K562 (cell line): ENCODE measurements around the gene ELMO1. TPM values are rescaled to one million over a fixed set of nuclear protein-coding genes. Genes with fewer than 3 reads are reported as not detected.

Source experiments
- ATAC-seq: fragments of 200-7000 bp; cut with Tn5 transposase; 3 replicates; pipeline ENCODE4 v1.9.1; 2020; ENCODE audit warnings: moderate library complexity
- BruUV-seq: library from RNA; stranded (reverse); fragments of 400-500 nt; replicated peaks from 2 replicates; lab custom pipeline; 2021; lab: Mats Ljungman, UMichigan
- CTCF ChIA-PET: fragments of 300-600 bp; formaldehyde crosslinking; extraction: SDS; loops from one replicate; lab custom pipeline; 2021; ENCODE audit warnings: low intra/inter-chr PET ratio; lab: Yijun Ruan, JAX
- POLR2A ChIA-PET: fragments of 300-600, 350-650 bp; sonication (Branson Sonifier 250); formaldehyde crosslinking; extraction: SDS; loops from one replicate; lab custom pipeline; 2021; ENCODE audit warnings: antibody characterized with exemption, inconsistent platforms; lab: Yijun Ruan, JAX
- DNase-seq, 4 experiments: peaks; one replicate each; pipeline versions ENCODE4 v3.0.0 to v3.0.0-alpha.2; 2011 to 2018; ENCODE audit warnings: low spot score in 3 of 4, mixed read lengths in 3 of 4; ENCODE audit errors: extremely low read depth in 1 of 4
- FAIRE-seq: peaks from 2 replicates; lab custom pipeline; 2011; peaks lifted over from hg19 to GRCh38; lab: Jason Lieb, UNC
- H2AFZ ChIP-seq: 2 replicates; pipeline ENCODE4 v1.6.0; 2011; ENCODE audit warnings: low read depth, low read length, control low read depth, inconsistent platforms
- H3K27ac ChIP-seq: fragments of 200-600 bp; 3 replicates; pipeline ENCODE4 v1.8.0; 2011; ENCODE audit warnings: low read depth, mild to moderate bottlenecking, control low read depth, inconsistent platforms, low read length, moderate library complexity, mixed read lengths; ENCODE audit errors: extremely low read depth
- H3K27me3 ChIP-seq, 2 experiments: fragments of 300-600 bp in 1 of 2; 2 replicates in 1 of 2; 3 replicates in 1 of 2; pipeline versions ENCODE4 v1.6.0 to v1.8.0; 2011; ENCODE audit warnings: inconsistent platforms in 2 of 2, low read length in 2 of 2, mild to moderate bottlenecking in 1 of 2, mixed read lengths in 1 of 2, moderate library complexity in 1 of 2; ENCODE audit not compliant: control insufficient read depth in 2 of 2, insufficient read depth in 2 of 2
- H3K36me3 ChIP-seq: fragments of 300-600 bp; 3 replicates; pipeline ENCODE4 v1.8.0; 2011; ENCODE audit warnings: mild to moderate bottlenecking, low read length, inconsistent platforms; ENCODE audit not compliant: control insufficient read depth, insufficient read depth
- H3K4me1 ChIP-seq, 2 experiments: fragments of 200-600 bp in 1 of 2; replicated peaks in 1 of 2; 2 replicates in 1 of 2; 3 replicates in 1 of 2; pipeline versions ENCODE4 v1.5.1 to v1.8.0; 2011; ENCODE audit warnings: inconsistent platforms in 2 of 2, low read length in 2 of 2, mild to moderate bottlenecking in 1 of 2, mixed read lengths in 1 of 2, moderate library complexity in 1 of 2; ENCODE audit not compliant: control insufficient read depth in 2 of 2, insufficient read depth in 2 of 2
- H3K4me2 ChIP-seq: 2 replicates; pipeline ENCODE4 v1.6.1; 2011; ENCODE audit warnings: low read length, control low read depth, inconsistent platforms, mixed read lengths; ENCODE audit not compliant: insufficient read depth
- H3K4me3 ChIP-seq: fragments of 200-600 bp; sonication (generic), shearing (Covaris generic); 2 replicates; pipeline ENCODE4 v1.5.1; 2016; ENCODE audit warnings: control low read depth, inconsistent platforms
- H3K79me2 ChIP-seq: fragments of 200-600 bp; 3 replicates; pipeline ENCODE4 v1.8.0; 2011; ENCODE audit warnings: low read length, inconsistent platforms; ENCODE audit not compliant: control insufficient read depth, insufficient read depth
- H3K9ac ChIP-seq, 2 experiments: 2 replicates each; pipeline versions ENCODE4 v1.6.0 to v1.6.1; 2011; ENCODE audit warnings: low read depth in 2 of 2, low read length in 2 of 2, control low read depth in 1 of 2, inconsistent platforms in 1 of 2, mild to moderate bottlenecking in 1 of 2, mixed read lengths in 1 of 2; ENCODE audit not compliant: insufficient read depth in 1 of 2
- H3K9me1 ChIP-seq: one replicate; pipeline ENCODE4 v1.6.0; 2011; ENCODE audit warnings: inconsistent platforms, mild to moderate bottlenecking, low read length, moderate library complexity; ENCODE audit not compliant: control insufficient read depth, insufficient read depth
- H3K9me3 ChIP-seq: replicated peaks from 2 replicates; pipeline ENCODE4 v1.5.1; 2011; ENCODE audit warnings: low read depth, low read length, inconsistent platforms; ENCODE audit not compliant: control insufficient read depth, insufficient read depth
- H4K20me1 ChIP-seq: replicated peaks from 2 replicates; pipeline ENCODE4 v1.6.1; 2011; ENCODE audit warnings: low read length, inconsistent platforms, mixed read lengths; ENCODE audit not compliant: control insufficient read depth, insufficient read depth
- FOSL1 ChIP-seq: fragments of 200-800 bp; sonication (Bioruptor generic); conservative IDR thresholded peaks from 2 replicates; pipeline ENCODE4 v1.6.1; 2016; ENCODE audit warnings: missing genetic modification characterization, missing compliant biosample characterization
- JUND ChIP-seq, 2 experiments: IDR thresholded peaks; 2 replicates in 1 of 2; 3 replicates in 1 of 2; pipeline ENCODE4 v1.6.1; 2011; ENCODE audit warnings: borderline replicate concordance in 2 of 2, low read depth in 2 of 2, low read length in 2 of 2, improper control_type of control experiment in 1 of 2, missing biosample characterization in 1 of 2, missing genetic modification characterization in 1 of 2, missing genetic modification reagents in 1 of 2
- NCOA2 ChIP-seq, 2 experiments: fragments of 450-650 bp; IDR thresholded peaks; 2 replicates each; pipeline ENCODE4 v1.6.1; 2018; ENCODE audit warnings: mild to moderate bottlenecking in 2 of 2, moderate library complexity in 1 of 2; ENCODE audit not compliant: partially characterized antibody in 2 of 2
- WGBS: fragments of 100-300 bp; shearing (Covaris generic); methylation state at CpG from one replicate; pipeline ENCODE4 v1.1.6; 2016; ENCODE audit warnings: low coverage, mixed read lengths; ENCODE audit not compliant: insufficient coverage; ENCODE audit errors: missing lambda C conversion rate; 5-methylcytosine and 5-hydroxymethylcytosine counted together
- in situ Hi-C: fragments of 300-500 bp; cut with MboI; formaldehyde crosslinking; loops from 4 replicates; pipeline ENCODE4 v1.15.0; 2018; ENCODE audit warnings: inconsistent platforms, mixed read lengths
- intact Hi-C: fragments of 100-400 bp; cut with micrococcal nuclease; formaldehyde crosslinking; loops from 2 replicates; pipeline ENCODE4 v1.14.2; 2022
- polyA plus RNA-seq, 8 experiments: library from polyadenylated mRNA; depleted of rRNA in 4 of 8; stranded (reverse) in 5 of 8; unstranded in 3 of 8; fragments of >200 nt; fragmentation: Nextera tagmentation in 2 of 8; fragmentation: Illumina TruSeq in 1 of 8; extraction: Ambion mirVana in 2 of 8; extraction: Trizol in 1 of 8; gene quantifications; 2 replicates each; pipeline versions ENCODE4 v1.2.1 to v1.2.3, GENCODE V29; 2011 to 2014; ENCODE audit warnings: inconsistent platforms in 1 of 8, missing spikeins in 1 of 8
- total RNA-seq, 7 experiments: library from RNA; depleted of rRNA in 6 of 7; stranded (reverse); fragments of >200 nt in 6 of 7; fragmentation: Illumina TruSeq in 2 of 7; extraction: Trizol in 2 of 7; gene quantifications; 2 replicates each; pipeline versions ENCODE4 v1.2.1 to v1.2.3, GENCODE V29; 2011 to 2021; ENCODE audit warnings: low replicate concordance in 1 of 7

ELMO1 gene
- total and polyA plus RNA-seq, 9 of the 15 experiments (the other 6 are each of a cell fraction or from before 2014, with no cell fraction given): 0.36 to 7.2 (median 3.6) TPM

DNA sequence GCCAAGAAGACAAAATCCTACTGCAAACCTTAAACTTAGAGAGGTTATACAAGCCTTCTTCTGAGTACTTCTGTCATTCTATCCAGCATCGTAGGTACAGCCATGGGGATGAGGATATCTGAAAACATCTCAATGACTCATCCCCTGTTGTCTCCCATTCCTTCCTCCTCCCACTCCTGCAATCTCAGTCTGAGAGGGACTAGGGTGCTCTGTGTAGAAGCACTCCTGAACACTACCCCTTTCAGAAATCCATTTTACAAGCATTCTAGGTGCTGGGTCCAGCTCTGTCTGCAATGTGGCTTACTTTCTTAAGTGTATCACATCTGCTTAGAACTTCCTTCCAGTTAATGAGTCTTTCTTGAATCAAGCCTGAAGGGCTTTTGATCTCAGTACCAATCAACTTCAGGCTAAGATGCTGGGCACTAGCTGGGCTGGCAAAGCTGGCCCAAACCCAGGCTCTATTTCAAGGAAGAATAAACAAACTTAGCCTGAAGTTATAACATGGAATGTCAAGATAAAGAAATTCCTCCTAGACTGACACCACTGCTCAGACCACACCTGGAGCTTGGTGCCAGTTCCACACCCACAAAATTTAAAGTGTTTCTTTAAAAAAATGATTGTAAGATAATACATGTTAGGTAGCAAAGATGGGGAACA is 454.1 kb downstream of the ELMO1 start:
- ATAC-seq (no peak), FAIRE-seq (no peak), DNase-seq (no peak)
- no TSS peak for BruUV-seq
- Histone ChIP-seq H3K27ac (no peak overlapping the region), H3K27me3 (no peaks in the 10 kb centered on the region; a peak in 1 of 5 replicates), H3K4me2 (no peak overlapping the region), H3K36me3 (no peaks in the 10 kb centered on the region), H3K4me1 (no peaks in the 10 kb centered on the region), H3K4me3 (no peak overlapping the region), H3K9me3 (no peaks in the 10 kb centered on the region), H4K20me1 (no peaks in the 10 kb centered on the region), H3K79me2 (no peaks in the 10 kb centered on the region), H3K9ac (no peak overlapping the region), H2AFZ (no peak overlapping the region), H3K9me1 (no peaks in the 10 kb centered on the region)
- ChIA-PET POLR2A (no interaction called here), CTCF (no interaction called here)
- in situ Hi-C loops: no loop called here
- TF ChIP-seq NCOA2 (IDR thresholded peaks at IDR 0.05; ENCODE audit: partially characterized antibody in 2 of 2) (no peak), JUND (IDR thresholded peaks at IDR 0.05; ENCODE audit: borderline replicate concordance, low read depth, low read length) (peak; percentile 12; the same call in 1 of the 2 replicates), JUND (tag; IDR thresholded peaks at IDR 0.05; ENCODE audit: borderline replicate concordance, low read depth, low read length) (no peak), FOSL1 (peak; percentile 45; the same call in 1 of the 2 replicates)
- 0% methylated on average over 1 of the region's 1 CpG for WGBS
- intact Hi-C loops: no loop called here
